HepG2 (cell line): ENCODE measurements around the gene CAPZA2. TPM values are rescaled to one million over a fixed set of nuclear protein-coding genes. Genes with fewer than 3 reads are reported as not detected.

ENCODE experiments used
- ARID4A ChIP-seq: sonication (generic); formaldehyde crosslinking; IDR thresholded peaks from 2 replicates; pipeline ENCODE4 v1.5.0; 2020; ENCODE audit warnings: mild to moderate bottlenecking, missing genetic modification reagents, borderline replicate concordance
- HNF1A ChIP-seq, 2 experiments: sonication (generic) in 1 of 2; formaldehyde crosslinking in 1 of 2; IDR thresholded peaks; 2 replicates each; pipeline versions ENCODE4 v1.4.0 to v1.6.1; 2016 to 2020; ENCODE audit warnings: borderline replicate concordance in 1 of 2, low read depth in 1 of 2, mild to moderate bottlenecking in 1 of 2, missing genetic modification reagents in 1 of 2
- HNRNPL ChIP-seq: fragments of 200-400 bp; formaldehyde crosslinking; IDR thresholded peaks from 2 replicates; pipeline ENCODE4 v1.6.1; 2017; ENCODE audit warnings: mild to moderate bottlenecking, low read depth, low read length
- KMT2B ChIP-seq: IDR thresholded peaks from 2 replicates; pipeline ENCODE4 v1.6.1; 2016; ENCODE audit warnings: missing genetic modification reagents, missing compliant biosample characterization
- THAP7 ChIP-seq: sonication (generic); formaldehyde crosslinking; IDR thresholded peaks from 2 replicates; pipeline ENCODE4 v1.8.1; 2023; ENCODE audit warnings: mild to moderate bottlenecking, missing genetic modification reagents
- ZBTB21 ChIP-seq: sonication (generic); formaldehyde crosslinking; IDR thresholded peaks from 2 replicates; pipeline ENCODE4 v1.4.0; 2020; ENCODE audit warnings: missing genetic modification reagents
- ZC3H13 ChIP-seq: sonication (generic); formaldehyde crosslinking; IDR thresholded peaks from 2 replicates; pipeline ENCODE4 v1.8.1; 2023; ENCODE audit warnings: mild to moderate bottlenecking, missing genetic modification reagents, moderate library complexity
- ZKSCAN5 ChIP-seq: sonication (generic); formaldehyde crosslinking; IDR thresholded peaks from 2 replicates; pipeline ENCODE4 v1.5.1; 2020; ENCODE audit warnings: mild to moderate bottlenecking, missing genetic modification reagents
- ZNF44 ChIP-seq: sonication (generic); formaldehyde crosslinking; IDR thresholded peaks from 2 replicates; pipeline ENCODE4 v1.5.1; 2020; ENCODE audit warnings: mild to moderate bottlenecking, missing genetic modification reagents
- ZNF549 ChIP-seq: sonication (generic); formaldehyde crosslinking; IDR thresholded peaks from 2 replicates; pipeline ENCODE4 v1.5.0; 2020; ENCODE audit warnings: missing genetic modification reagents
- polyA plus RNA-seq, 8 experiments: library from polyadenylated mRNA; depleted of rRNA in 3 of 8; stranded (reverse) in 7 of 8; unstranded in 1 of 8; fragments of >200 nt; fragmentation: Illumina TruSeq in 4 of 8; extraction: Trizol in 4 of 8; gene quantifications; 2 replicates each; pipeline versions ENCODE4 v1.2.1 to v1.2.3, GENCODE V29; 2011 to 2016; ENCODE audit warnings: low read depth in 4 of 8, missing spikeins in 1 of 8, mixed read lengths in 1 of 8; ENCODE audit not compliant: insufficient read depth in 1 of 8
- total RNA-seq, 5 experiments: library from RNA; depleted of rRNA; stranded (reverse); fragments of >200 nt; fragmentation: Illumina TruSeq; extraction: Trizol; gene quantifications; 2 replicates each; pipeline ENCODE4 v1.2.3, GENCODE V29; 2016; ENCODE audit warnings: low read depth in 1 of 5

The CAPZA2 gene
- total and polyA plus RNA-seq, 2 of the 13 experiments (the other 11 are each of a cell fraction or from before 2014, with no cell fraction given), result 38.4 to 199 TPM

- TF ChIP-seq THAP7 (CRISPR knock-in tag) (no peak), ARID4A (CRISPR knock-in tag) (peak; percentile 55; the same call in 1 of the 2 replicates), ZKSCAN5 (CRISPR knock-in tag) (no peak), ZNF549 (CRISPR knock-in tag) (no peak), HNF1A (IDR thresholded peaks at IDR 0.05; ENCODE audit: low read depth) (no peak), HNF1A (CRISPR knock-in tag; IDR thresholded peaks at IDR 0.05; ENCODE audit: borderline replicate concordance) (no peak), ZBTB21 (no peak), HNRNPL (no peak), ZNF44 (CRISPR knock-in tag) (no peak), ZC3H13 (CRISPR knock-in tag) (peak; percentile 30; the same call in 1 of the 2 replicates), KMT2B (peak; percentile 21; the same call in 1 of the 2 replicates)
Measured at GRCh38 chr7:116952635-116953371, 90.4 kb downstream of the CAPZA2 start (continued).
